Stimulated activated CD4-positive, alpha-beta T cell treated with anti-CD3 and anti-CD28 coated beads, TNF-alpha, amount 100 ng/mL, for 1 hour (primary cell): Measurements from ENCODE around the gene CCL22.
"Not testable (repeated sequence)": the region's sequence is repeated elsewhere in the genome, so short reads cannot be mapped to it uniquely, and the experiment has no call there.

ENCODE experiments used
- DNase-seq, 3 donors: peaks; one replicate each; pipeline ENCODE4 v3.0.0-alpha.2; 2020; ENCODE audit warnings: low read depth in 3 of 3, low spot score in 1 of 3

CCL22 gene

DNA sequence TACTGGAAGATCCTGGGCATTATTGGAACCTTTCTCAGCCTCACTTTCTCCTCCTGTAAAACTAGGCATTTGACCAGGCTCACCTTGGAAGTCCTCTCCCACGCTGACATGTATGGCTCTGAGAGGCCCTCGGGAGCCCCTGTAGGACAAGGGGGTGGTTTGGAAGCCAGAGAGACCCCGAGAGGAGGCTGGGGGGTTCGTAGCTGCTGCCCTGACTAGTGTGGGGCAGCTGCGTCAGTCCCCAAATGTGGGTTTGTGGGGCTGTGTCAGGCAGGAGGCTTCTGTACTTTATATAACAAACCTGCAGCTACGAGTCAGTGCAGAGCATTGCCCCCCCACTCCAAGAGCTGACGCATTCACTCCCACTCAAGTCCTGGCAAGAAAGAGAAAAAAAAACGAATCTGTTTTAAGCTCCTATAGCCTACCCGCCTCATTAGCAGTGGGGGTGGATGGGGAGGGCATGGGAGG, 15.5 kb downstream of the CCL22 start:
- no peak for DNase-seq

DNA sequence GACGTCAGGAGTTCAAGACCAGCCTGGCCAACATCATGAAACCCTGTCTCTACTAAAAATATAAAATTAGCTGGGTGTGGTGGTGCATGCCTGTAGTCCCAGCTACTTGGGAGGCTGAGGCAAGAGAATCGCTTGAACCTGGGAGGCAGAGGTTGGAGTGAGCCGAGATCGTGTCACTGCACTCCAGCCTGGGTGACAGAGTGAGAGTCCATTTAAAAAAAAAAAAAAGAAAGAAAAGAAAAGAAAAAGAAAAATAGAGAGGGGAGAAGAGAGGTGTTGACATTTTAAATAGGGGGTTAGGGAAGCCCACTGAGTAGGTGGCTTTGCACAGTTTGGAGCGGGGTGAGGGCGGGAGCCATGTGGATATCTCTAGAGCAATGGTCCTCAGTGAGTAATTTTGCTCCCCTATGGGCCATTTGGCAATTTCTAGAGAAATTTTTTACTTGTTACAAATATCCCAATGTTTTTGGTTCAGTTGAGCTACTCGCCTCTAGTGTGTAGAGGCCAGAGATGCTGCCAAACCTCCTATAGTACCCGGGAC, 16.4 kb downstream of the CCL22 start:
- DNase-seq = not testable (repeated sequence)

DNA sequence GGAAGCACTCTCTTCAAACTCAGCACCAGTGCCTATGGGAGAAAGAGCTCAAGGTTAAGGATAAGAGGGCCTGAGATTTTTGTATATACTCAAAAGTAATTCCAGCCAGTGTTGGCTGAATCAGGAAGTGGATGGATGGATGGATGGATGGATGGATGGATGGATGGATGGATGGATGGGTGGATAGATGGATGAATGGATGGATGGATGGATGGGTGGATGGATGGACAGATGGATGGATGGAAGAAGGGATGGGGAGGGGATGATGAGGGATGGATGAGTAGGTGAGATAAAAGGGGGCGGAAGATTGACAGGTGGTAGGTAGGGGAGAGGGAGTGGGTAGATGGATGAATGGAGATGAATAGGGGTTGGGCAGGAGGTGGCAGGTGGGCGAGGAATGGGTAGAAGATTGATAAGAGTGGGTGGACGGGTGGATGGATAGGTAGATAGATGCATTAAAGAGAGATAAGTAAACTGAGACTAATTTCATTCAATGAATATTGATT, 17.8 kb downstream of the CCL22 start:
- DNase-seq = no peak

DNA sequence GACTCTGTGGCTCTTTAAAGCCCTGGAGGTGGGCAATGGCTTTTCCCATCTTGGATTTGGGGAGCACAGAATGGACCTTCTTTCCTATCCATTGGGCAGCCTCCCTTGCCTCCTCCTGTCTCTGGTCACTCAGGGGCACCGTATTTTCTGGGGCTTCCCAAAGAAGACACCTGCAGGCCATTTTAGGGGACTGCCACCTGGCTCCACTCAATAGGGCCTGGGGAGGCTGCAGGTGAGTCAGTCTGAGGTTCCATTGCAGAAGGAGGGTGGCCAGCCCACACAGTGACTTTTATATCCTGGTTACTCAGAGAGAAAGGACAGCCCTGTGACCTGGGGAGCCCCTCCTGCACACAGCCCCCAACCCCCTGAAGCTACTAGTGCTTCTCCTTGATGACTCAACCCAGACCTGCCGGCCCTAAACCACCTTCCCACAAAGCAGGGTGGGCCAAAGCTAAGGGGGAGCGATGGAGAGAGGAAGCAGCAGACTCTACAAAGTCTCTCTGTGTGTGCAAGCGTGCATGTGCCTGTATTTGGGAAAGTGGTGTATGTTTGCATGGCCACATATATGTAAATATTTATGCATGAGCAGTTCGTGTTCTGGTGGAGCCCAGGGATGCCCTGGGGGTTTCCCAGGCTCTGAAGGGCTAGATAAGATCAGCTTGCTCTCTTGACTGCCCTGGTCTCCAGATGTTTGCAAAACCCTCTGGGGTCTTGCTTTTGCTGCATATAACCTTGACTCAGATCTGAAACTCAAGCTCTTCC, 18.7 kb downstream of the CCL22 start:
- DNase-seq = no peak

DNA sequence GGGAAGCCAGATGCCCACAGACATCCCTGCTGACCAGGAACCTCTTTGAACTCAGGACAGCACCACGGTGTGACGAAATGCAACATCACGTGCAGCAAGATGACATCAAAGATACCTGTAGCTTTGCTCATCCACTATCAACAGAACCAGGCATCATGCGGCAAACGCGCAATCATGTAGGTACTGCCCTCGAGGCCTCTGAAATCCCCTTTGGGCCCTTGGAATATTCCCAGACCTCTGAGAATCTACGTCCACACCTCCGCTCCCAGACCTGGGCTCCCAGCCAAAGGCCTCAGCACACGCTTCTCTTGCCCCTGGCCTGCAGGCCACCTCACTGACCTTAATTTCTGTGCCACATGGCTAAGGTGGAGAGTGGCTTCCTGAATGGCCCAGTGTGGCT, 21.0 kb downstream of the CCL22 start:
- no peak for DNase-seq

DNA sequence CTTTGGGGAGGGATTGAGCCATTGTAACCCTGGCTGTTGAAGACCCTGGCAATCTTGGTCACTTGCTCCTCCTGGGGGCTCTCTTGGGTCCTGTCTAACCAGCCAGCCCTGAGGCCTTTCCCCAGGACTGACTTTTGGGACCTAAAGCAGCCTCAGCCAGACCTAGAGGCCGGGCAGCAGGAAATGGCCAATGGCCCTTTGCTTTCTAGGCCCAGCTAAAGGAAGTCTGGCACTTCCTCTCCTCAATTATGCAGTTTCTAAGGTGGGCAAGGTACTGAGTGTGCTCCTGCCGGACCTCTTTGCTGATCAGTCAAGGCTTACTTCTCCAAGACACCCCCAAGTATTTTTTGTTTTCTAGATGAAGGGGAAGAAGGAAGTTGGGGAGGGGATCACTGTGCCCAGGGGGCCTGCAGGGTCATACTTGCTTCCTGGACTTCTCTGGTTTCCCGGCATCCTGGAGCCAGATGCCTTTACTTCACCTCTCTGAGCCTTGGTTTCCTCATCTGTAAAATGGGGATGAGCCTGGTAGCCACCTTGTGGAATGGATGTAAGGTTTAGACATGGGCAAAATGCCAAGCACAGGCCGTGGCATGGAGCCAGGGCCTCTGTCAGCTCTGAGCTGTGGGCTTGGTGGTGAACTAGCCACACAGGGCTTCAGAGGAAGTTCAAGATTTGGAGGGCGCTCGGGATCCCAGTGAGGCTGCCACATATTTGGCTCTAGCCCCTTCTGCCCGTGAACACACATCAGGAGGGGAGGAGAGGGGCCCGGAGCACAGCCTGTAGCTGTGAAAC, 22.3 kb downstream of the CCL22 start:
- no peak for DNase-seq

DNA sequence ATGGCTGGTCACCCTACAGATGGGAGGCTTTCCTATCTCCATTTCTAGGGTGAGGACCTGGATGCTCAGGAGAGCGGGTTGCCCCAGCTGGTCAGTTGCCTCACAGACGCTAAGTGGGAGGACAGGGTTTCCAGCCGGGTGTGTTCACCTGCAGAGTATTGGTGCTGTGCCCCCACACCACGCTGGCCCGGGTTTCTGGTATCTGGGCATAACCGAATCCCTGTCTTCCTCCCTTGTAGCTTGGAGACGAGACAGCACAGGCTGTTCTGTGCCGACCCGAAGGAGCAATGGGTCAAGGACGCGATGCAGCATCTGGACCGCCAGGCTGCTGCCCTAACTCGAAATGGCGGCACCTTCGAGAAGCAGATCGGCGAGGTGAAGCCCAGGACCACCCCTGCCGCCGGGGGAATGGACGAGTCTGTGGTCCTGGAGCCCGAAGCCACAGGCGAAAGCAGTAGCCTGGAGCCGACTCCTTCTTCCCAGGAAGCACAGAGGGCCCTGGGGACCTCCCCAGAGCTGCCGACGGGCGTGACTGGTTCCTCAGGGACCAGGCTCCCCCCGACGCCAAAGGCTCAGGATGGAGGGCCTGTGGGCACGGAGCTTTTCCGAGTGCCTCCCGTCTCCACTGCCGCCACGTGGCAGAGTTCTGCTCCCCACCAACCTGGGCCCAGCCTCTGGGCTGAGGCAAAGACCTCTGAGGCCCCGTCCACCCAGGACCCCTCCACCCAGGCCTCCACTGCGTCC, 23.4 kb downstream of the CCL22 start:
- no peak for DNase-seq

DNA sequence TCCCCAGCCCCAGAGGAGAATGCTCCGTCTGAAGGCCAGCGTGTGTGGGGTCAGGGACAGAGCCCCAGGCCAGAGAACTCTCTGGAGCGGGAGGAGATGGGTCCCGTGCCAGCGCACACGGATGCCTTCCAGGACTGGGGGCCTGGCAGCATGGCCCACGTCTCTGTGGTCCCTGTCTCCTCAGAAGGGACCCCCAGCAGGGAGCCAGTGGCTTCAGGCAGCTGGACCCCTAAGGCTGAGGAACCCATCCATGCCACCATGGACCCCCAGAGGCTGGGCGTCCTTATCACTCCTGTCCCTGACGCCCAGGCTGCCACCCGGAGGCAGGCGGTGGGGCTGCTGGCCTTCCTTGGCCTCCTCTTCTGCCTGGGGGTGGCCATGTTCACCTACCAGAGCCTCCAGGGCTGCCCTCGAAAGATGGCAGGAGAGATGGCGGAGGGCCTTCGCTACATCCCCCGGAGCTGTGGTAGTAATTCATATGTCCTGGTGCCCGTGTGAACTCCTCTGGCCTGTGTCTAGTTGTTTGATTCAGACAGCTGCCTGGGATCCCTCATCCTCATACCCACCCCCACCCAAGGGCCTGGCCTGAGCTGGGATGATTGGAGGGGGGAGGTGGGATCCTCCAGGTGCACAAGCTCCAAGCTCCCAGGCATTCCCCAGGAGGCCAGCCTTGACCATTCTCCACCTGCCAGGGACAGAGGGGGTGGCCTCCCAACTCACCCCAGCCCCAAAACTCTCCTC, 24.1 kb downstream of the CCL22 start:
- no peak for DNase-seq

DNA sequence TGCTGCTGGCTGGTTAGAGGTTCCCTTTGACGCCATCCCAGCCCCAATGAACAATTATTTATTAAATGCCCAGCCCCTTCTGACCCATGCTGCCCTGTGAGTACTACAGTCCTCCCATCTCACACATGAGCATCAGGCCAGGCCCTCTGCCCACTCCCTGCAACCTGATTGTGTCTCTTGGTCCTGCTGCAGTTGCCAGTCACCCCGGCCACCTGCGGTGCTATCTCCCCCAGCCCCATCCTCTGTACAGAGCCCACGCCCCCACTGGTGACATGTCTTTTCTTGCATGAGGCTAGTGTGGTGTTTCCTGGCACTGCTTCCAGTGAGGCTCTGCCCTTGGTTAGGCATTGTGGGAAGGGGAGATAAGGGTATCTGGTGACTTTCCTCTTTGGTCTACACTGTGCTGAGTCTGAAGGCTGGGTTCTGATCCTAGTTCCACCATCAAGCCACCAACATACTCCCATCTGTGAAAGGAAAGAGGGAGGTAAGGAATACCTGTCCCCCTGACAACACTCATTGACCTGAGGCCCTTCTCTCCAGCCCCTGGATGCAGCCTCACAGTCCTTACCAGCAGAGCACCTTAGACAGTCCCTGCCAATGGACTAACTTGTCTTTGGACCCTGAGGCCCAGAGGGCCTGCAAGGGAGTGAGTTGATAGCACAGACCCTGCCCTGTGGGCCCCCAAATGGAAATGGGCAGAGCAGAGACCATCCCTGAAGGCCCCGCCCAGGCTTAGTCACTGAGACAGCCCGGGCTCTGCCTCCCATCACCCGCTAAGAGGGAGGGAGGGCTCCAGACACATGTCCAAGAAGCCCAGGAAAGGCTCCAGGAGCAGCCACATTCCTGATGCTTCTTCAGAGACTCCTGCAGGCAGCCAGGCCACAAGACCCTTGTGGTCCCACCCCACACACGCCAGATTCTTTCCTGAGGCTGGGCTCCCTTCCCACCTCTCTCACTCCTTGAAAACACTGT, 25.0 kb downstream of the CCL22 start:
- DNase-seq = no peak

DNA sequence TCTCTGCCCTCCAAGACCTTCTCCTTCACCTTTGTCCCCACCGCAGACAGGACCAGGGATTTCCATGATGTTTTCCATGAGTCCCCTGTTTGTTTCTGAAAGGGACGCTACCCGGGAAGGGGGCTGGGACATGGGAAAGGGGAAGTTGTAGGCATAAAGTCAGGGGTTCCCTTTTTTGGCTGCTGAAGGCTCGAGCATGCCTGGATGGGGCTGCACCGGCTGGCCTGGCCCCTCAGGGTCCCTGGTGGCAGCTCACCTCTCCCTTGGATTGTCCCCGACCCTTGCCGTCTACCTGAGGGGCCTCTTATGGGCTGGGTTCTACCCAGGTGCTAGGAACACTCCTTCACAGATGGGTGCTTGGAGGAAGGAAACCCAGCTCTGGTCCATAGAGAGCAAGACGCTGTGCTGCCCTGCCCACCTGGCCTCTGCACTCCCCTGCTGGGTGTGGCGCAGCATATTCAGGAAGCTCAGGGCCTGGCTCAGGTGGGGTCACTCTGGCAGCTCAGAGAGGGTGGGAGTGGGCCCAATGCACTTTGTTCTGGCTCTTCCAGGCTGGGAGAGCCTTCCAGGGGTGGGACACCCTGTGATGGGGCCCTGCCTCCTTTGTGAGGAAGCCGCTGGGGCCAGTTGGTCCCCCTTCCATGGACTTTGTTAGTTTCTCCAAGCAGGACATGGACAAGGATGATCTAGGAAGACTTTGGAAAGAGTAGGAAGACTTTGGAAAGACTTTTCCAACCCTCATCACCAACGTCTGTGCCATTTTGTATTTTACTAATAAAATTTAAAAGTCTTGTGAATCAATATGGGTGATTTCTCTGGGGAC, 25.9 kb downstream of the CCL22 start:
- no peak for DNase-seq

DNA sequence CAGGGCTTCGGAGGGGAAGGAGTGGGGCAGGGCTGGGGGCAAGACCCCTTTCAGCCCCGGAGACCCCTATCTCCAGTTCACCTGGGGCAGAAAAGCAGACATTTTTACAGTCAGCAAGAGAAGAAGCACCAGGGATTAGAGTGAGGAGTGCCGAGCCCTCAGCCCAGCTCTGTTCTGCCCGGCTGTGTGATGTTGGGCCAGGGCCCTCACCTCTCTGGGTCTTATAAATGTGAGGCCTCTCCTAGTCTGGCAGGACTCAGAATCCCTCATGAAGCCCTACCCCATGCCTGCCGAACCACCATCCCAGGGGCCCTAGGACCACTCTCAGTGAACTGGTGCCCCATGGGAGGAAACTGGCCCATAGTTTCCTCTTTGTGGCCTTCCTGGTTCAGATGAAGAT, 26.5 kb downstream of the CCL22 start:
- DNase-seq = no peak

DNA sequence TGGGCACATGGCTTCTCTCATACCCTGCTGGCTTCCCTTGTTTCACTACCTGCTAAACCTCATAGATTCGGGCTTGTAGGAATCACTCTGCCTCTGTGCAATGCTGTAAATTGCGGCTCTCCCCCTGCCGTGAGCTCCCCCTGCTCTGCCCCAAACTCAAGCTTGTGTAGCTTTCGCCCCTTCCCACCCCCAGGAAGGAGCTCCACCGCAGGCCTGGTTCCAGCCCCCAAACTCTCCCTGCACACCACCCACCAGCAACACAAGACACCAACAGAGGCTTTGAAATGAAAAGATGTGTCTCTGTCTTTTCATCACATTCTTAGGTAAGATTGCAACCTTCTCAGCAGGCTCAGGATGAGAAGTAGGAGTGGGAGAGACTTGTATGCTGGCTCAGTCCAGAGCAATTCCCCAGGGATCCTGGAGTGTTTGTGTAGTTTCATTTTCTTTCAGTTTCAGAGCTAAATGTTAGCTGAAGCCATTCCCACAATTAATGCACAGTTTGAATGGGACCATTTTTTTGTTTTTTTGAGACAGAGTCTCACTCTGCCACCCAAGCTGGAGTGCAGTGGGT, 27.9 kb downstream of the CCL22 start:
- DNase-seq = no peak

DNA sequence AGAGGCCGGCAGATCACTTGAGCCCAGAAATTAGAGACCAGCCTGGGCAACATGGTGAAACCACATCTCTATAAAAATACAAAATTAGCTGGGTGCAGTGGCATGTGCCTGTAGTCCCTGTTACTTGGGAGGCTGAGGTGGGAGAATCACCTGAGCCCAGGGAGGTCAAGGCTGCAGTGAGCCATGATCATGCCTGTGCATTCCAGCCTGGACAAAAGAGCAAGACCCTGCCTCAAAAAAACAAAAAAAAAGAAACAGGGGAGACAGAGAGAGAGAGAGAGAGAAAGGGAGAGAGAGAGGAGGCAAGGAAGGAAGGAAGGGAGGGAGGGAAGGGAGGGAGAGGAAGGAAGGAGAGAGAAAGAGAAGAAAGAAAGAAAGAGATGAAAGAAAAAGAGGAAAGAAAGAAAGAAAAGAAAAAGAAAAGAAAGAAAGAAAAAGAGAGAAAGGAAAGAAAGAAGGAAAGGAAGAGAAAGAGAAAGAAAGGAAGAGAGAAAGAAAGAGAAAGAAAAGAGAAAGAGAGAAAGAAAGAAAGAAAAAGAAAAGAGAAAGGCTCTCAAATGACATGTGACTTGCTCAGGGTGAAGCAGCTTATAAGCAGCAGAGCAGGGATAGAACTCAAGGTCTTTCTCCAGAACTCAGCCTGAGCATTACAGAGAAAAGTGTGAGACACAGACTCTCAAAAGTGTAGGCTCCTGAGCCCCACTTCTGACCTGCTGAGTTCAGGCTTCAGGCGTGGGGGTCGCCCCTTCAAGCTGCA, 29.2 kb downstream of the CCL22 start:
- DNase-seq = no peak

DNA sequence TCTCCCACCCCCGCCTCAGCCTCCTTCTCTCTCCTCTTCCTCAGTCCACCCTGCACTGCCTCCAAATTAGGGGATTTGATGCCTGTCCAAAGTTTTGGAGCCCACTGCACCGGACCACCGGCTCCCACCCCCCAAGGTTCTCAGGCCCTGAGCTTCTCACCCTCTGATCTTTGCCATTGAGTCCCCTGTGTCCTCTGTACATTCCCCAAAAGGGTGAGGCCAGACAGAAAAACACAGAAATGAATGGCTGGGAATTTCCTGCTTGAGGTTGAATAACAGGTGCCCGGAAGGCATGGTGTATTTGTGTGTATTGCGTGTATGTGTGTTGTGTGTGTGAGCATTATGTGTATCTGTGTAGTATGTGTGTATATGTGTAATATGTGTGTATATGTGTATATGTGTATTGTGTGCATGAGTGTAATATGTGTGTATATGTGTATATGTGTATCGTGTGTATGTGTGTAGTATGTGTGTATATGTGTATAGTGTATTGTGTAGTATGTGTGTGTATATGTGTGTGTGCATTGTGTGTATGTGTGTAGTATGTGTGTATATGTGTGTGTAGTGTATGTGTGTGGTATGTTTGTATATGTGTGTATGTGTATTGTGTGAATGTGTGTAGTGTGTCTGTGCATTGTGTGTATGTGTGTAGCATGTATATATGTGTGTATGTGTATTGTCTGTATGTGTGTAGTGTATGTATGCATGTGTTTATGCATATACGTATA, 29.9 kb downstream of the CCL22 start:
- DNase-seq = no peak

DNA sequence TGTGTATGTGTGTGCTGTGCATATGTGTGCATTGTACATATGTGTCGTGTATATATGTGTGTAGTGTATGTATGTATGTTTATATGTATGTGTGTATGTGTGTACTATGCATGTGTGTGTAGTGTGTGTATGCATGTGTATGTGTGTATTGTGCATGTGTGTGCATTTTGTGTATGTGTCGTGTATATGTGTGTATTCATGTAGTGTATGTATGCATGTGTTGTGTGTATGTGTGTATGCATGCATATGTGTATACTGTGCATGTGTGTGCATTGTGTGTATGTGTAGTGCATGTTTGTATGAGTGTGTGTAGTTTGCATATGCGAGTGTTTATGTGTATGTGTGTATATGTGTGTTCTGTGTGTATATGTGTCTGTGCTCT, 30.5 kb downstream of the CCL22 start:
- no peak for DNase-seq

DNA sequence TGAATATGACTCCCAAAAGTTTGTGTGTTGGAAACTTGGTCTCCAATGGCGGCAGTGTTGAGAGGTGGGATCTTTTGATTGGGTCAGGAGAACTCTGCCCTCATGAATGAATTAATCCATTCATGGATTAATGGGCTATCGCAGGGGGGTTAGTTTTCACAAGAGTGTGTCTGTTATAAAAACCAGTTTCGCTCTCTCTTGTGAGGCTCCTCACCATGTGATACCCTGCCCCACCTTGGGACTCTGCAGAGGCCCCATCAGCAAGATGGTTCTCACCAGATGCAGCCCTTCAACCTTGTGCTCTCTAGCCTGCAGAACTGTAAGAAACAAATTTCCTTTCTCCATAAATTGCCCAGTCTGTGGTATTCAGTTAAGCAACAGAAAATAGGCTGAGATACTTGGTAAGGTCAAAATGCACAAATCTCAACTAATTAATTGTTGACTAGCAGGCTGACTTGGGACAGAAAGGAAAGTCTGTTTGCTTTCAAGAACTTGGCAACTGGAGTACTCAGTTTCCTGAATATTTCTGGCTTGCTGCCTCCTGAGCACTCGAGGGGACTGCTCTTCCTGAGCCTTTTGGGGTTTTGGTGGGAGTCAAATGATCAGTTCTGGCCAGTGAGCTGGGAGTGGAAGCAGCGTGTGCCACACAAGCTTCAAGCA, 32.2 kb downstream of the CCL22 start:
- DNase-seq = no peak
